Activated T-helper 2 cell treated with anti-CD3 and anti-CD28 coated beads, Interferon-gamma antibody, Interleukin-2, Interleukin-4, amounts not matched to agents 10 μg/mL and 5 μg/mL and 100 μg/mL, durations not matched to agents 14 hours and 24 hours and 36 hours (primary cell): Measurements from ENCODE around the gene AHRR. TPM values are rescaled to one million over a fixed set of nuclear protein-coding genes. Genes with fewer than 3 reads are reported as not detected.

Source experiments
- DNase-seq: peaks from one replicate; pipeline ENCODE4 v3.0.0; 2021; ENCODE audit warnings: low spot score
- H3K27ac Mint-ChIP-seq: one replicate; pipeline ENCODE4 v1.8.0; 2021; ENCODE audit warnings: mixed read lengths
- H3K27me3 Mint-ChIP-seq: one replicate; pipeline ENCODE4 v1.8.0; 2021; ENCODE audit warnings: low read depth, mixed read lengths
- H3K36me3 Mint-ChIP-seq: one replicate; pipeline ENCODE4 v1.8.0; 2021; ENCODE audit warnings: low read depth, mixed read lengths
- H3K4me1 Mint-ChIP-seq: one replicate; pipeline ENCODE4 v1.8.0; 2021; ENCODE audit warnings: low read depth, mixed read lengths
- H3K4me3 Mint-ChIP-seq: one replicate; pipeline ENCODE4 v1.8.0; 2021; ENCODE audit warnings: low read depth, mild to moderate bottlenecking, moderate library complexity, mixed read lengths
- H3K9me3 Mint-ChIP-seq: one replicate; pipeline ENCODE4 v1.8.0; 2021; ENCODE audit warnings: mixed read lengths
- intact Hi-C: fragments of 100-400 bp; cut with micrococcal nuclease; formaldehyde crosslinking; loops from one replicate; pipeline ENCODE4 v1.15.1; 2023
- total RNA-seq: library from RNA; stranded (reverse); gene quantifications from 2 replicates; pipeline ENCODE4 v1.2.3, GENCODE V29; 2022

The AHRR gene
- total RNA-seq, 1 donor from 2014 or later, result 34.9 TPM

GRCh38 chr5:370311-370958 lies 48.9 kb downstream of the AHRR start:
- H3K9me3 Mint-ChIP-seq, result no peaks in the 10 kb centered on the region
- H3K4me3 Mint-ChIP-seq, result no peak overlapping the region
- H3K36me3 Mint-ChIP-seq, result peaks cover 48% of the 10 kb centered on the region
- H3K27me3 Mint-ChIP-seq, result no peaks in the 10 kb centered on the region
- no peak for DNase-seq
- H3K4me1 Mint-ChIP-seq, result peaks cover 57% of the 10 kb centered on the region
- intact Hi-C loops, result no loop called here
- peak overlapping the region; percentile 60 for H3K27ac Mint-ChIP-seq

GRCh38 chr5:370959-371810 lies 49.7 kb downstream of the AHRR start:
- Mint-ChIP-seq H3K27me3 (no peaks in the 10 kb centered on the region), H3K9me3 (no peaks in the 10 kb centered on the region), H3K4me1 (peaks cover 64% of the 10 kb centered on the region), H3K27ac (peak overlapping the region; percentile 95), H3K4me3 (peak overlapping the region; percentile 68), H3K36me3 (peaks cover 47% of the 10 kb centered on the region)
- intact Hi-C loops, result no loop called here
- no peak for DNase-seq

DNA sequence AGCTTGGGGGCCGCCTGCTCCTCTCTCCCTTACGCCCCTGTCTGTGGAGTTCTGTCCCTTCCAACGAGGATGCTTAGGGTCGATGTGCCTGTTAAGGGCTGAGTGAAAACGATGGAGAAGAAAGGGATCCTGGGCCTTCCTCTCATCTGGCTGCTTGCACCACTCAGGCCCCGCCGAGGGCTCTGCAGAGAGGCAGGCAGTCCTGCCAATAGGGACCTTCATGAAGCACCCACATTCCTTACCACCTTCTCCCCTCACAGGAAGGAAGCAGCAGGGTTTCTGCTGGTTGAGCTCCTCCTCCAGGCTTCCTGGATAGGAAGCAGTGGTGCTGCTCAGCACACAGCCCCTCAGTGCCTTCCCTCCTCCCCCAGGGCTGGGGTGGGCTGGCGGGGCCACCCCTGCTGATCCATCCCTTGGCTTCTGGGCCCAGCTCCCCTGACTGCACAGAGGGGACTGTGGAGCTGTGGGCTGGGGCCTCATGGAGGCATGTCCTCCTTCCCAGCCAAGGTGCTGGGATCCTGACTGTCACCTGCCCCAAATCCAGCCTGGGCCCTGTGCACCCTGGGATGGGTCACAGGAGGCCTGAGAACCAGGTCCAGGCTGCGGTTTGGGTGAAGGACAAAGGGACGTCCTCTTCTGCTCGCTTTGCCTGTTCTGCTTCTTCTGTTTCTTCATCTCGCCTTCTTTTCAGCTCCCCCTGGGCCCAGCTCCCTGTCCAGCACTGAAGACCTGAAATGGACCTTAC lies 50.5 kb downstream of the AHRR start:
- H3K27ac Mint-ChIP-seq, result peak overlapping the region; percentile 95
- DNase-seq, result peak; percentile 16
- peaks cover 66% of the 10 kb centered on the region for H3K4me1 Mint-ChIP-seq

DNA sequence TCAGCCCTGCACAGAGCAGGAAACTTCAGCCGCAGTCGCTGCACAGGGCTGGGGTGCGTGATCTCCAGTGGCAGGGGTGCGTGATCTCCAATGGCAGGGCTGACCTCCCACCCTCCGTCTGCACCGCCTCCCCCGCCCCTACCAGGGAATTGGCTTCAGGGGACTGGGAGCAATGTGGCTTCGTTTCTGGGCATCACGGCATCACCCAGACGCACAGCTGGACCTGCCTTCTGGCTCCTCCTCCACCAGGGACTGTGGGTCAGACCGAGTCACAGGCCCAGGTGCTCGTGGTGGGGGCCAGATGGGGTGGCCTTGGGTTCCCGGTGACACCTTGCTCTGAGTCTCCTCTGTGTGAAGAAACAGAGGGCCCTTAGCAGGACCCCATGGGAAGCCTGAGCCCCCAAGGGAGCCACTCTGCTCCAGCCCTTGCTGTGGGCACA lies 51.1 kb downstream of the AHRR start:
- Mint-ChIP-seq H3K27ac (peak overlapping the region; percentile 95), H3K27me3 (no peaks in the 10 kb centered on the region), H3K4me3 (peak overlapping the region; percentile 60), H3K9me3 (no peaks in the 10 kb centered on the region), H3K4me1 (peaks cover 67% of the 10 kb centered on the region), H3K36me3 (peaks cover 50% of the 10 kb centered on the region)
- no peak for DNase-seq
- intact Hi-C loops, result no loop called here

More for the DNA sequence above, 50.5 kb downstream of the AHRR start:
- Mint-ChIP-seq H3K27me3 (no peaks in the 10 kb centered on the region), H3K4me3 (peak overlapping the region; percentile 68), H3K9me3 (no peaks in the 10 kb centered on the region), H3K36me3 (peaks cover 49% of the 10 kb centered on the region)
- intact Hi-C loops, result no loop called here

DNA sequence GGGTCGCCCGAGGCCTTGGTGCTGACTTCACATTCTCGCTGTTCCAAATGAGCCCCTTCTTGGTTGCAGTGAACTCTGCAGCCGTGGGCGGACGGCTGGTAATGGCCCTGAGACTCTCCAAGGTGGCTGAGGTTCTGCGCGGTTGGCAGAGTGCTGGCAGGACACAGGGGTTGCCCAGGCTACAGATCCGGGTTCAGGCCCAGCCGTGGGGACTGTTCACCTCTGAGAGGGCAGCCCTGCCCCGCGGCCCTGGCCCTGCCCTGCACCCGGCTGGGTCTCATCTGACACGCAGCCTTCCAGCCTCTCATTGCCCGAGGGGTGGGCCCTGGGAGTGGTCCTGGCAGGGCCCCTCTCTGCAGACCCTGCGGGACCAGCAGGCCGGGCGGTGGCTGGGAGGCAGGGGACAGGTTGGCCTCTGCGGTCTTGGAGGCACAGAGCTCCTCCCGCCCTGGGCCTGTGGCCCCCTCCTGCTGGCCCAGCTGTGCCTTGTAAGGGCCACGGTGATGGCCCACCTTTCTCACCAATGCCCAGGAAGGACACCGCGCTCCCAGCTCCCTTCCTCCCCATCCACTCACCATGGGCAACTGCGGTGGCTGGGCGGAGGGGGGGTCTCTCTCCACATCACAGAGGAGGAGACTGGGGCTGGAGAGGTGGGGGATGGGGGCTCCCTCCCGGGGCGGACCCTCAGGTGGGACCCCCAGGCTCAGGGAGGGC lies 51.6 kb downstream of the AHRR start:
- DNase-seq, result peak; percentile 9
- peak overlapping the region; percentile 95 for H3K27ac Mint-ChIP-seq
- H3K4me3 Mint-ChIP-seq, result peak overlapping the region; percentile 63
- peaks cover 53% of the 10 kb centered on the region for H3K36me3 Mint-ChIP-seq
- H3K9me3 Mint-ChIP-seq, result no peaks in the 10 kb centered on the region
- peaks cover 69% of the 10 kb centered on the region for H3K4me1 Mint-ChIP-seq
- intact Hi-C loops, result loop anchor here (1.0 kb wide), 1 partner anchor 19 kb away; no protein-coding TSS in a partner anchor
- no peaks in the 10 kb centered on the region for H3K27me3 Mint-ChIP-seq

DNA sequence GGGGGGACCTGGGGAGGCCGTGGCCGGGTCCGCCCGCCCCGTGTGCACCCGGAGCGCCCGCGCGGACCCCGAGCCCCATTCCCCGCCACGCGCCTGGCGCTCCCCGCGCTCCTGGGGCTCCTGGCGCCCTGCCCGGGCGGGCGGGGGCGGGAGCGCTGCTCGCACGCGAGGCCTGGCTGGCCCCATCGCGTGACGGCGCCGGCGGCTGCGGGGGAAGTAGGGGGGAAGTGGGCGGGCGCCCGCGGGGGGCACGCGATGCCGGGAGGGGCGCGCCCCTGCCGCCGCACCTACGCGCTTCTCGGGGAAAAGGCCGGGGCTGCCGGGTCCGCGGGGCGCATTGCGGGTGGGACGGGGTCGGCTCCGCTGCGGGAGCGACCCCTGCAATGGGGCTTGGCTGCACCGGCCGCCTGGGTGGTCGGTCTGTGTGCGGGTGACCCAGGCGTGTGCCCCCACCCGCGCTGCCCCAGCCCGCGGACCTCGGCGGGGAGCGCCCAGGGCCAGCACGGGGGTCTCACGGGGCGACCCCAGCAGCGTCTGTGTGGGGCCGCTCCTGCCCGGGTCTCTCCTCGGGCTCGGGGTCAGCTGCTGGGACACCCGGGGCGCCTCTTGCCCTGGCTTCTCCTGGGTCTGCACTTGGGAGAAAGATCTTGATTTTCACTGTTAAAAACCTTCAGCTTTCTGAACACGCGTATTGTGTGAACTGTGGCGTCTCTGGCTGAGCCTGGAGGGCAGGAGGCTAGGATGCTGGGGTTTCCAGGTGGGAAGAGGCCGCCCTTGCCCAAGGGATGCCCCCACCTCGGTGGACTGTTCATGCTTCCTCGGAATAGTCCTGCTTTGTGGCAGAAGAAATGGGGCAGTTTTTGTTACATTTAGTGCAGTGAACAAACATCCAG lies 52.4 kb downstream of the AHRR start:
- intact Hi-C loops, result loop anchor here (1.0 kb wide), 1 partner anchor 18 kb away; no protein-coding TSS in a partner anchor
- Mint-ChIP-seq H3K9me3 (no peaks in the 10 kb centered on the region), H3K27ac (peak overlapping the region; percentile 91), H3K4me1 (peaks cover 69% of the 10 kb centered on the region), H3K27me3 (no peaks in the 10 kb centered on the region), H3K36me3 (peaks cover 52% of the 10 kb centered on the region), H3K4me3 (peak overlapping the region; percentile 71)
- peak; percentile 77 for DNase-seq

DNA sequence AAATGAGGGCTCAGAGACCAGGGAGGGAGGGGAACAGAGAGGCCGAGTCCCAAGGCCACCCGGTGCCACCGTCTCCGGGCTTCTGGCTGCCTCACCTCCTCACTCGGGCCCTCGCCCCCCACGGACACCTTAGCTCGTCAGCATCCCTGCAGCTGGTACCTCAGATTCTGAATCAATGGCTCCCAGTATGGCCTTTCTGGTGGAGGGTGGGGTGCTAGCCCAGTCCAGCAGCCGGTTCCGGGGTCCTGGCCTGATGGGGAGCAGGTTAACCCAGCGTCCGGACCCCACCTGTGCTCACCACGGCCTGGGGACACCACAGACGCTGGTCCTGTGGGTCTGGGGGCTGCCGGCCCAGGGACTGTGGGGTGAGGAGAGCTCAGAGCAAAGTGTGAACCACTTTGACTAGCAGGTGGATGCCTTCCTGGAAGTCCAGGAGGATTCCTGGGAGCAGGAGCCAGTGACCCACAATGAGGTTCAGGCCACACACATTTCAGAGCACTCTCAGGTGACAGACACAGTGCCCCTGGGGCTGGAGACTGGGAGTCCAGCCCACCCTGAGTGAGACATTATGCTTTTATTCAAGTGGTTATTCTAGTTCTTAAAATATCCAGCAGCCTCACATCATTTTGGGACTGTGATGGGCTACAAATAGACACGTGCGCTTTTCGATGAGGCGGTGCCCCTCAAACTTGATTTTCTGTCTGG lies 53.3 kb downstream of the AHRR start:
- H3K27me3 Mint-ChIP-seq, result no peaks in the 10 kb centered on the region
- peak overlapping the region; percentile 71 for H3K4me3 Mint-ChIP-seq
- no peak for DNase-seq
- H3K4me1 Mint-ChIP-seq, result peaks cover 69% of the 10 kb centered on the region
- no peaks in the 10 kb centered on the region for H3K9me3 Mint-ChIP-seq
- peak overlapping the region; percentile 91 for H3K27ac Mint-ChIP-seq
- intact Hi-C loops, result loop anchor here (5.0 kb wide), 2 partner anchors 38 to 83 kb away; no protein-coding TSS in a partner anchor
- H3K36me3 Mint-ChIP-seq, result peaks cover 53% of the 10 kb centered on the region

DNA sequence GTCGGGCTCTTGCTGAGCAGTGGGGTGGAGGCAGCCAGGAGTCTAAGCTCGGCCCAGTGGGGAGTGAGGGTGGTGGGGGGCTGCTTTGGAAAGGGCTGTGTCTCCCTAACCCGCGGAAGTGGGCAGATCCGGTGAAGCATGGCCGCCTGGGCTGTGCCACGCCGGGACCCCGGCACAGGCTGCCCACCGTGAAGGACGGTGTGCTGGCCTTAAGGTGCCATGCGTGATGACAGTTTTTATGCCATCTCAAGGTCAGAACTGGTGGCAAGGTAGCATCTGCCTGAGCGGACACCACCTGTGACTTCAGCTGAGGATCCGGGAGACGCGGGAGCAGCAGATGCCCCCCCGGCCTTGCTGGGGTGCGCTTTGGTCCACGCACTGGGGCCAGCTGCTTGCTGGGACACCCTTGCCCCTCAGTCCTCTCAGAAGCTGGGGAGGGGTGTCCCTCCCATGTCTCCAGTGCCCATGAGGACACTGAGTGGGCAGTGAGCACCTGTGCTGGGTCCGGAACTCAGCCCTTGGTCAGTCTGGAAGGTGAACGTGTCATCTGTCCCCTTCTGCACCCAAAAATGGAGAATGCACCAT lies 53.9 kb downstream of the AHRR start:
- H3K27me3 Mint-ChIP-seq, result no peaks in the 10 kb centered on the region
- intact Hi-C loops, result loop anchor here (5.0 kb wide), 2 partner anchors 37 to 82 kb away; no protein-coding TSS in a partner anchor
- peaks cover 69% of the 10 kb centered on the region for H3K4me1 Mint-ChIP-seq
- no peaks in the 10 kb centered on the region for H3K9me3 Mint-ChIP-seq
- peak overlapping the region; percentile 91 for H3K27ac Mint-ChIP-seq
- H3K36me3 Mint-ChIP-seq, result peaks cover 54% of the 10 kb centered on the region
- DNase-seq, result no peak
- no peak overlapping the region for H3K4me3 Mint-ChIP-seq

GRCh38 chr5:375921-376798 lies 54.6 kb downstream of the AHRR start:
- Mint-ChIP-seq H3K4me1 (peaks cover 71% of the 10 kb centered on the region), H3K4me3 (no peak overlapping the region), H3K9me3 (peaks cover 5% of the 10 kb centered on the region), H3K36me3 (peaks cover 61% of the 10 kb centered on the region), H3K27ac (peak overlapping the region; percentile 47), H3K27me3 (no peaks in the 10 kb centered on the region)
- intact Hi-C loops, result loop anchor here (5.0 kb wide), 2 partner anchors 36 to 81 kb away; no protein-coding TSS in a partner anchor
- DNase-seq, result peak; percentile 8

DNA sequence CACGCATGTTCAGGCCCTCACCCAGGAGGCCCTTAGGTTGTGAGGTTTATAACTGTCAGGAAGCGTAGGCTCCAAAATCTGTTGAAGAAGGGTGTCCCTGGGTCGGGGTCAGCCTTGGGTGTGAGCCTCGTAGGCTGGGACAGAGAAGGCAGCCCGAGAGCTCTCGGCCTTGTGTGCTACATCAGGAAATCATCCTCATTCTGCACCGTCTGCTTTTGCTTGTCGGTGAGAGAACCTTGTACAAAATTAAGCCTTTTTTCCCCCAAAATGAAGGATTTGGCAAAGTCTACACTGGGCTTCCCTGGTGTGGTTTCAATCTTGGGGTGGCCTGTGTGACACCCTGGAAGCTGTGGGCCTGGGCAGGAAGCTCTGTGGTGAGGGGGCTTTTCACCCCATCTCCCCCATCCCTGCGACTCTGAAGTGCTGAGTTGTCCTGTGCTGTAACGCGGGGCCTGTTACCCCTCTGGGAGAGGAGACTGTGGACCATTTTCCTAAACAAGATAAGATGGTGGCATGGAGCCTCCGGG lies 55.3 kb downstream of the AHRR start:
- Mint-ChIP-seq H3K4me1 (peaks cover 70% of the 10 kb centered on the region), H3K27me3 (no peaks in the 10 kb centered on the region), H3K36me3 (peaks cover 65% of the 10 kb centered on the region), H3K9me3 (peaks cover 9% of the 10 kb centered on the region), H3K4me3 (no peak overlapping the region), H3K27ac (peak overlapping the region; percentile 47)
- no peak for DNase-seq
- intact Hi-C loops, result loop anchor here (5.0 kb wide), 2 partner anchors 35 to 80 kb away; no protein-coding TSS in a partner anchor
